ENCODE measurements around the gene SLC34A3. TPM values are rescaled to one million over a fixed set of nuclear protein-coding genes. Genes with fewer than 3 reads are reported as not detected.

SLC34A3 gene
- polyA plus RNA-seq, 2 of the 4 experiments (the other 2 are of a cell fraction), result 0.05 TPM; not detected in 1

DNA sequence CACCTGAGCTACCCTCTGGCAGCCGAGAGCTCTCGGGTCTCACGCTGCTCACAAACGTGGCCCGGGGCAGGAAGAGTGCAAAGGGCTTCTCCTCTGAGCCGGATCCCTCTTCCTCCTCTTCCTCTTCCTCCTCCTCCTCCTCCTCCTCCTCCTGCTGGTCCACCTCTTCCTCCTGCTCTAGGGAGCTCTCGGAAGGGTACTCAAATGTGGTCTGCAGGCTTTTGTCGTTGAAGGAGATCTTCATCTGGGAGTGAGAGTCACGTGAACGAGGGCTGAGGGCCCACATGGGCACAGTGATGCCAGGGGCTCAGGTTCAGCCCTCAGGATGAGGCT lies 38.3 kb upstream of the SLC34A3 start:
- TF ChIP-seq, protein P1, sequence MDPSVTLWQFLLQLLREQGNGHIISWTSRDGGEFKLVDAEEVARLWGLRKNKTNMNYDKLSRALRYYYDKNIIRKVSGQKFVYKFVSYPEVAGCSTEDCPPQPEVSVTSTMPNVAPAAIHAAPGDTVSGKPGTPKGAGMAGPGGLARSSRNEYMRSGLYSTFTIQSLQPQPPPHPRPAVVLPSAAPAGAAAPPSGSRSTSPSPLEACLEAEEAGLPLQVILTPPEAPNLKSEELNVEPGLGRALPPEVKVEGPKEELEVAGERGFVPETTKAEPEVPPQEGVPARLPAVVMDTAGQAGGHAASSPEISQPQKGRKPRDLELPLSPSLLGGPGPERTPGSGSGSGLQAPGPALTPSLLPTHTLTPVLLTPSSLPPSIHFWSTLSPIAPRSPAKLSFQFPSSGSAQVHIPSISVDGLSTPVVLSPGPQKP (IDR thresholded peaks at IDR 0.05; ENCODE audit: low read depth, low read length), result no peak
- TF ChIP-seq MAZ (IDR thresholded peaks at IDR 0.05; ENCODE audit: borderline replicate concordance, low read depth, low read length) (no peak), ESRRA (IDR thresholded peaks at IDR 0.05; ENCODE audit: borderline replicate concordance, low read length) (no peak), RFX5 (IDR thresholded peaks at IDR 0.05) (no peak), TFCP2L1 (CRISPR knock-in tag; IDR thresholded peaks at IDR 0.05) (no peak), MYC (IDR thresholded peaks at IDR 0.05; ENCODE audit: borderline replicate concordance, low read length) (no peak), ZSCAN20 (CRISPR knock-in tag; IDR thresholded peaks at IDR 0.05) (no peak), NFE2L2 (conservative IDR thresholded peaks at IDR 0.05; ENCODE audit: low read length) (no peak), SREBF2 (IDR thresholded peaks at IDR 0.05) (no peak), ZFP36 (IDR thresholded peaks at IDR 0.05; ENCODE audit: borderline replicate concordance, partially characterized antibody) (no peak)
- TF ChIP-seq, protein P2, sequence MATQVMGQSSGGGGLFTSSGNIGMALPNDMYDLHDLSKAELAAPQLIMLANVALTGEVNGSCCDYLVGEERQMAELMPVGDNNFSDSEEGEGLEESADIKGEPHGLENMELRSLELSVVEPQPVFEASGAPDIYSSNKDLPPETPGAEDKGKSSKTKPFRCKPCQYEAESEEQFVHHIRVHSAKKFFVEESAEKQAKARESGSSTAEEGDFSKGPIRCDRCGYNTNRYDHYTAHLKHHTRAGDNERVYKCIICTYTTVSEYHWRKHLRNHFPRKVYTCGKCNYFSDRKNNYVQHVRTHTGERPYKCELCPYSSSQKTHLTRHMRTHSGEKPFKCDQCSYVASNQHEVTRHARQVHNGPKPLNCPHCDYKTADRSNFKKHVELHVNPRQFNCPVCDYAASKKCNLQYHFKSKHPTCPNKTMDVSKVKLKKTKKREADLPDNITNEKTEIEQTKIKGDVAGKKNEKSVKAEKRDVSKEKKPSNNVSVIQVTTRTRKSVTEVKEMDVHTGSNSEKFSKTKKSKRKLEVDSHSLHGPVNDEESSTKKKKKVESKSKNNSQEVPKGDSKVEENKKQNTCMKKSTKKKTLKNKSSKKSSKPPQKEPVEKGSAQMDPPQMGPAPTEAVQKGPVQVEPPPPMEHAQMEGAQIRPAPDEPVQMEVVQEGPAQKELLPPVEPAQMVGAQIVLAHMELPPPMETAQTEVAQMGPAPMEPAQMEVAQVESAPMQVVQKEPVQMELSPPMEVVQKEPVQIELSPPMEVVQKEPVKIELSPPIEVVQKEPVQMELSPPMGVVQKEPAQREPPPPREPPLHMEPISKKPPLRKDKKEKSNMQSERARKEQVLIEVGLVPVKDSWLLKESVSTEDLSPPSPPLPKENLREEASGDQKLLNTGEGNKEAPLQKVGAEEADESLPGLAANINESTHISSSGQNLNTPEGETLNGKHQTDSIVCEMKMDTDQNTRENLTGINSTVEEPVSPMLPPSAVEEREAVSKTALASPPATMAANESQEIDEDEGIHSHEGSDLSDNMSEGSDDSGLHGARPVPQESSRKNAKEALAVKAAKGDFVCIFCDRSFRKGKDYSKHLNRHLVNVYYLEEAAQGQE (IDR thresholded peaks at IDR 0.05), result no peak
- TF ChIP-seq, protein P3, sequence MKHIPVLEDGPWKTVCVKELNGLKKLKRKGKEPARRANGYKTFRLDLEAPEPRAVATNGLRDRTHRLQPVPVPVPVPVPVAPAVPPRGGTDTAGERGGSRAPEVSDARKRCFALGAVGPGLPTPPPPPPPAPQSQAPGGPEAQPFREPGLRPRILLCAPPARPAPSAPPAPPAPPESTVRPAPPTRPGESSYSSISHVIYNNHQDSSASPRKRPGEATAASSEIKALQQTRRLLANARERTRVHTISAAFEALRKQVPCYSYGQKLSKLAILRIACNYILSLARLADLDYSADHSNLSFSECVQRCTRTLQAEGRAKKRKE (CRISPR knock-in tag; IDR thresholded peaks at IDR 0.05; ENCODE audit: low read depth), result no peak
- DNase-seq (ENCODE audit: low read depth in 1 of 2, low spot score in 1 of 2) (no peak), ATAC-seq (no peak), FAIRE-seq (no peak)
- 86% methylated on average over 10 of the region's 10 CpGs for WGBS (ENCODE audit: missing lambda C conversion rate)
- ChIA-PET CTCF (interaction anchor here (0.6 to 11.5 kb wide), 8 partner anchors 10 to 125 kb away, joined by 3 to 156 read pairs (median 5); partner anchors contain the start of genes CYSRT1, LRRC26, RNF208 and RNF224), POLR2A (interaction anchor here (1.8 kb wide), 1 partner anchor 8 kb away, joined by 10 read pairs; the partner anchor contains the start of gene TPRN)
- H3K27ac ChIP-seq, result no peak overlapping the region
- no peaks in the 10 kb centered on the region for H3K9me3 ChIP-seq
- H3K4me3 ChIP-seq, result no peak overlapping the region
- peaks cover 36% of the 10 kb centered on the region for H3K4me1 ChIP-seq
- H3K4me2 ChIP-seq, result no peak overlapping the region

DNA sequence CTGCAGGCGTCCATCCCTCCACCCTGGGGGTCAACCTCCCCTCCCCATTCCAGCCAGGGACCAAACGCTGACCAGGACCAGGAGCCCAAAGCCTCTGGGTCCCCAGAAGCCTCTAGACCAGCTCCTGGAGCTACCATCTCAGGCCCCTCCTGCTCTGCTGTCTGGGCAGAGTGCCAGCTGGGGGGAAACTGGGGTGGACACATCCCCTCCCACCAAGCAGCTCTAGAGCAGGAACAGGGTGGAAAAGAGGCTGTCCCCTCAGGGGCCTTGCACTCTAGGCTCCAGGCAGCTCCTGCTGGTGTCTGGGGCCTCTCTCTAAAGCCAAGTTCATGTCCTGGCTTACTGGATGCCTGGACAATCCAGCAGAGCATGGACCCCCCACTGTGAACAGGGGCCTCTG lies 37.8 kb upstream of the SLC34A3 start:
- DNase-seq (ENCODE audit: low read depth in 1 of 2, low spot score in 1 of 2), result no peak
- TF ChIP-seq MAFK (IDR thresholded peaks at IDR 0.05; ENCODE audit: partially characterized antibody) (no peak), POLR2AphosphoS2 (conservative IDR thresholded peaks at IDR 0.05; ENCODE audit: low read length) (no peak), HOXB5 (CRISPR knock-in tag; IDR thresholded peaks at IDR 0.05) (no peak), MYC (IDR thresholded peaks at IDR 0.05; ENCODE audit: borderline replicate concordance, low read length) (no peak), EP300 (IDR thresholded peaks at IDR 0.05) (no peak), ESRRA (IDR thresholded peaks at IDR 0.05; ENCODE audit: borderline replicate concordance, low read length) (no peak), ZNF302 (CRISPR knock-in tag; IDR thresholded peaks at IDR 0.05) (no peak), JUN (IDR thresholded peaks at IDR 0.05) (no peak), NPAS2 (CRISPR knock-in tag; IDR thresholded peaks at IDR 0.05; ENCODE audit: borderline replicate concordance) (no peak), KDM1A (IDR thresholded peaks at IDR 0.05; ENCODE audit: low read depth) (no peak), CHD4 (IDR thresholded peaks at IDR 0.05; ENCODE audit: borderline replicate concordance) (no peak), POLR2A (IDR thresholded peaks at IDR 0.05; ENCODE audit: low read length) (no peak), CHD2 (IDR thresholded peaks at IDR 0.05; ENCODE audit: low read length, partially characterized antibody) (no peak)
- TF ChIP-seq, protein P4, sequence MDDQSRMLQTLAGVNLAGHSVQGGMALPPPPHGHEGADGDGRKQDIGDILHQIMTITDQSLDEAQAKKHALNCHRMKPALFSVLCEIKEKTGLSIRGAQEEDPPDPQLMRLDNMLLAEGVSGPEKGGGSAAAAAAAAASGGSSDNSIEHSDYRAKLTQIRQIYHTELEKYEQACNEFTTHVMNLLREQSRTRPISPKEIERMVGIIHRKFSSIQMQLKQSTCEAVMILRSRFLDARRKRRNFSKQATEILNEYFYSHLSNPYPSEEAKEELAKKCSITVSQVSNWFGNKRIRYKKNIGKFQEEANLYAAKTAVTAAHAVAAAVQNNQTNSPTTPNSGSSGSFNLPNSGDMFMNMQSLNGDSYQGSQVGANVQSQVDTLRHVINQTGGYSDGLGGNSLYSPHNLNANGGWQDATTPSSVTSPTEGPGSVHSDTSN (IDR thresholded peaks at IDR 0.05), result no peak
- TF ChIP-seq, protein P2 (IDR thresholded peaks at IDR 0.05), result no peak
- TF ChIP-seq, protein P5, sequence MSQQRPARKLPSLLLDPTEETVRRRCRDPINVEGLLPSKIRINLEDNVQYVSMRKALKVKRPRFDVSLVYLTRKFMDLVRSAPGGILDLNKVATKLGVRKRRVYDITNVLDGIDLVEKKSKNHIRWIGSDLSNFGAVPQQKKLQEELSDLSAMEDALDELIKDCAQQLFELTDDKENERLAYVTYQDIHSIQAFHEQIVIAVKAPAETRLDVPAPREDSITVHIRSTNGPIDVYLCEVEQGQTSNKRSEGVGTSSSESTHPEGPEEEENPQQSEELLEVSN (IDR thresholded peaks at IDR 0.05; ENCODE audit: borderline replicate concordance, low read depth), result no peak
- TF ChIP-seq, protein P6, sequence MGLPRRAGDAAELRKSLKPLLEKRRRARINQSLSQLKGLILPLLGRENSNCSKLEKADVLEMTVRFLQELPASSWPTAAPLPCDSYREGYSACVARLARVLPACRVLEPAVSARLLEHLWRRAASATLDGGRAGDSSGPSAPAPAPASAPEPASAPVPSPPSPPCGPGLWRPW (IDR thresholded peaks at IDR 0.05), result no peak
- Histone ChIP-seq H3K27ac (no peak overlapping the region), H3K4me1 (peaks cover 33% of the 10 kb centered on the region), H3K4me3 (no peak overlapping the region), H3K4me2 (no peak overlapping the region), H3K9me3 (no peaks in the 10 kb centered on the region)
- FAIRE-seq, result no peak
- POLR2A ChIA-PET, result interaction anchor here (1.8 kb wide), 1 partner anchor 8 kb away, joined by 10 read pairs; the partner anchor contains the start of gene TPRN
- no peak for ATAC-seq
- 36% methylated on average over 2 of the region's 2 CpGs for WGBS (ENCODE audit: missing lambda C conversion rate)
- CTCF ChIA-PET, result interaction anchor here (0.6 to 11.5 kb wide), 8 partner anchors 9 to 125 kb away, joined by 3 to 156 read pairs (median 5); partner anchors contain the start of genes CYSRT1, LRRC26, RNF208 and RNF224
